ENCODE measurements around the gene ITGAD.
"Not testable (repeated sequence)": the region's sequence is repeated elsewhere in the genome, so short reads cannot be mapped to it uniquely, and the experiment has no call there.

The ITGAD gene

DNA sequence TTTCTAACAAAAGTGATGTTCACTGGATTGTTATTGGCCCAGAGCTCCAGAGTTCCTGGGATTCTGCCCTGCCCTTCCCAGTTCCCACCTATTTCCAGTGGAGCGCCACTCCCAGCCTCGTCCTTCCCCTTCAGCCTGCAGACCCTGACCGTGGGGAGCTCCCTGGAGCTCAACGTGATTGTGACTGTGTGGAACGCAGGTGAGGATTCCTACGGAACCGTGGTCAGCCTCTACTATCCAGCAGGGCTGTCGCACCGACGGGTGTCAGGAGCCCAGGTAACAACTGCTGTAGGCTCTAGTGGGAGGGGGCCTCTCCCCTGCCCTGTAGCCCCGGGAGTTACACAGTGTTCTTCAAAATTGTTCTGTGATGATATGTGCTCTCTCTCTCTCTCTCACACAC is 23.2 kb downstream of the ITGAD start:
- no peaks in the 10 kb centered on the region for H3K9me2 ChIP-seq (ENCODE audit: low read depth, low read length)
- no peaks in the 10 kb centered on the region for H3F3A ChIP-seq (ENCODE audit: insufficient read depth, low read length)
- no peak overlapping the region for H3K9ac ChIP-seq (ENCODE audit: low read length)
- H4K20me1 ChIP-seq (ENCODE audit: insufficient read depth, low read length), result no peaks in the 10 kb centered on the region
- H3K9me3 ChIP-seq (ENCODE audit: low read length), result no peaks in the 10 kb centered on the region
- no peak overlapping the region for H3K4me3 ChIP-seq (ENCODE audit: low read depth, low read length, poor library complexity, severe bottlenecking)
- no peaks in the 10 kb centered on the region for H3K36me3 ChIP-seq (ENCODE audit: insufficient read depth, low read length)
- H3K27ac ChIP-seq (ENCODE audit: low read depth, low read length, poor library complexity, severe bottlenecking), result no peak overlapping the region
- no peak overlapping the region for H3K4me2 ChIP-seq (ENCODE audit: low read length)
- H2AFZ ChIP-seq (ENCODE audit: low read length), result no peak overlapping the region
- no peak for TF ChIP-seq EZH2 (IDR thresholded peaks at IDR 0.05; ENCODE audit: borderline replicate concordance, low read length)
- TF ChIP-seq, protein P1, sequence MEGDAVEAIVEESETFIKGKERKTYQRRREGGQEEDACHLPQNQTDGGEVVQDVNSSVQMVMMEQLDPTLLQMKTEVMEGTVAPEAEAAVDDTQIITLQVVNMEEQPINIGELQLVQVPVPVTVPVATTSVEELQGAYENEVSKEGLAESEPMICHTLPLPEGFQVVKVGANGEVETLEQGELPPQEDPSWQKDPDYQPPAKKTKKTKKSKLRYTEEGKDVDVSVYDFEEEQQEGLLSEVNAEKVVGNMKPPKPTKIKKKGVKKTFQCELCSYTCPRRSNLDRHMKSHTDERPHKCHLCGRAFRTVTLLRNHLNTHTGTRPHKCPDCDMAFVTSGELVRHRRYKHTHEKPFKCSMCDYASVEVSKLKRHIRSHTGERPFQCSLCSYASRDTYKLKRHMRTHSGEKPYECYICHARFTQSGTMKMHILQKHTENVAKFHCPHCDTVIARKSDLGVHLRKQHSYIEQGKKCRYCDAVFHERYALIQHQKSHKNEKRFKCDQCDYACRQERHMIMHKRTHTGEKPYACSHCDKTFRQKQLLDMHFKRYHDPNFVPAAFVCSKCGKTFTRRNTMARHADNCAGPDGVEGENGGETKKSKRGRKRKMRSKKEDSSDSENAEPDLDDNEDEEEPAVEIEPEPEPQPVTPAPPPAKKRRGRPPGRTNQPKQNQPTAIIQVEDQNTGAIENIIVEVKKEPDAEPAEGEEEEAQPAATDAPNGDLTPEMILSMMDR (IDR thresholded peaks at IDR 0.05; ENCODE audit: low read length), result no peak
- H3K27me3 ChIP-seq (ENCODE audit: insufficient read depth, low read length), result no peaks in the 10 kb centered on the region
- no peaks in the 10 kb centered on the region for H3K4me1 ChIP-seq (ENCODE audit: insufficient read depth, low read length, severe bottlenecking)
- no peaks in the 10 kb centered on the region for H3K79me2 ChIP-seq (ENCODE audit: insufficient read depth, low read length)

DNA sequence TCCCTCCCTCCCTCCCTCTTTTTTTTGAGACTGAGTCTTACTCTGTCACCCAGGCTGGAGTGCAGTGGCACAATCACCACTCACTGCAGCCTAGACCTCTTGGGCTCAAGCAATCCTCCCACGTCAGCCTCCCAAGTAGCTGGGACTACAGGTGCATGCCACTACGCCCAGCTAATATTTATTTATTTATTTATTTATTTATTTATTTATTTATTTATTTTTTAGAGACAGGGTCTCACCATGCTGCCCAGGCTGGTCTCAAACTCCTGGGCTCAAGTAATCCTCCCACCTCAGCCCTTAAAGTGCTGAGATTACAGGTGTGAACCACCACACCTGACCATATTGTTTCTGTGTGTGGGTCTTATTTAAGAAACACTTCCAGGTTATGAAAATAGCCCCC is 23.9 kb downstream of the ITGAD start:
- not testable (repeated sequence) for H3F3A ChIP-seq (ENCODE audit: insufficient read depth, low read length); H3K36me3 ChIP-seq (ENCODE audit: insufficient read depth, low read length); H3K9me2 ChIP-seq (ENCODE audit: low read depth, low read length); H3K27me3 ChIP-seq (ENCODE audit: insufficient read depth, low read length); H4K20me1 ChIP-seq (ENCODE audit: insufficient read depth, low read length); H3K4me3 ChIP-seq (ENCODE audit: low read depth, low read length, poor library complexity, severe bottlenecking); H3K4me2 ChIP-seq (ENCODE audit: low read length); H3K27ac ChIP-seq (ENCODE audit: low read depth, low read length, poor library complexity, severe bottlenecking); H3K9ac ChIP-seq (ENCODE audit: low read length); H3K79me2 ChIP-seq (ENCODE audit: insufficient read depth, low read length); H3K4me1 ChIP-seq (ENCODE audit: insufficient read depth, low read length, severe bottlenecking); H3K9me3 ChIP-seq (ENCODE audit: low read length); H2AFZ ChIP-seq (ENCODE audit: low read length)

- no peaks in the 10 kb centered on the region for H4K20me1 ChIP-seq (ENCODE audit: insufficient read depth, low read length)
- no peaks in the 10 kb centered on the region for H3F3A ChIP-seq (ENCODE audit: insufficient read depth, low read length)
- H3K79me2 ChIP-seq (ENCODE audit: insufficient read depth, low read length), result no peaks in the 10 kb centered on the region
- H3K9ac ChIP-seq (ENCODE audit: low read length), result no peak overlapping the region
- TF ChIP-seq, protein P1 (IDR thresholded peaks at IDR 0.05; ENCODE audit: low read length), result no peak
- TF ChIP-seq EZH2 (IDR thresholded peaks at IDR 0.05; ENCODE audit: borderline replicate concordance, low read length), result no peak
- H3K4me3 ChIP-seq (ENCODE audit: low read depth, low read length, poor library complexity, severe bottlenecking), result no peak overlapping the region
- no peaks in the 10 kb centered on the region for H3K4me1 ChIP-seq (ENCODE audit: insufficient read depth, low read length, severe bottlenecking)
- H3K4me2 ChIP-seq (ENCODE audit: low read length), result no peak overlapping the region
- H3K27ac ChIP-seq (ENCODE audit: low read depth, low read length, poor library complexity, severe bottlenecking), result no peak overlapping the region
- no peaks in the 10 kb centered on the region for H3K36me3 ChIP-seq (ENCODE audit: insufficient read depth, low read length)
- no peaks in the 10 kb centered on the region for H3K9me3 ChIP-seq (ENCODE audit: low read length)
- no peaks in the 10 kb centered on the region for H3K27me3 ChIP-seq (ENCODE audit: insufficient read depth, low read length)
- no peaks in the 10 kb centered on the region for H3K9me2 ChIP-seq (ENCODE audit: low read depth, low read length)
- no peak overlapping the region for H2AFZ ChIP-seq (ENCODE audit: low read length)
These were observed 24.8 kb downstream of the ITGAD start for GRCh38 chr16:31417916-31418315.

- H4K20me1 ChIP-seq (ENCODE audit: insufficient read depth, low read length), result no peaks in the 10 kb centered on the region
- H3K9me3 ChIP-seq (ENCODE audit: low read length), result no peaks in the 10 kb centered on the region
- H3K79me2 ChIP-seq (ENCODE audit: insufficient read depth, low read length), result no peaks in the 10 kb centered on the region
- no peak overlapping the region for H3K4me3 ChIP-seq (ENCODE audit: low read depth, low read length, poor library complexity, severe bottlenecking)
- H3F3A ChIP-seq (ENCODE audit: insufficient read depth, low read length), result no peaks in the 10 kb centered on the region
- no peak overlapping the region for H3K27ac ChIP-seq (ENCODE audit: low read depth, low read length, poor library complexity, severe bottlenecking)
- H3K9me2 ChIP-seq (ENCODE audit: low read depth, low read length), result no peaks in the 10 kb centered on the region
- H3K4me1 ChIP-seq (ENCODE audit: insufficient read depth, low read length, severe bottlenecking), result no peaks in the 10 kb centered on the region
- no peaks in the 10 kb centered on the region for H3K27me3 ChIP-seq (ENCODE audit: insufficient read depth, low read length)
- H3K36me3 ChIP-seq (ENCODE audit: insufficient read depth, low read length), result no peaks in the 10 kb centered on the region
- no peak overlapping the region for H3K9ac ChIP-seq (ENCODE audit: low read length)
- no peak for TF ChIP-seq EZH2 (IDR thresholded peaks at IDR 0.05; ENCODE audit: borderline replicate concordance, low read length)
- TF ChIP-seq, protein P1 (IDR thresholded peaks at IDR 0.05; ENCODE audit: low read length), result no peak
- H3K4me2 ChIP-seq (ENCODE audit: low read length), result no peak overlapping the region
- H2AFZ ChIP-seq (ENCODE audit: low read length), result no peak overlapping the region
These were observed 26.9 kb downstream of the ITGAD start for GRCh38 chr16:31420037-31420436.

Data from OCI-LY1 (cell line).